GM12878 (cell line): ENCODE results near the gene SEMA5A. TPM values are rescaled to one million over a fixed set of nuclear protein-coding genes. Genes with fewer than 3 reads are reported as not detected.

Experiments
- ATAC-seq: fragments of 200-7000 bp; cut with Tn5 transposase; 3 replicates; pipeline ENCODE4 v1.9.1; 2020; ENCODE audit warnings: mild to moderate bottlenecking, moderate library complexity
- BruUV-seq: library from RNA; stranded (reverse); fragments of 400-500 nt; replicated peaks from 2 replicates; lab custom pipeline; 2021; lab: Mats Ljungman, UMichigan
- CTCF ChIA-PET: fragments of 300-600 bp; sonication (Branson Sonifier 250); formaldehyde crosslinking; extraction: SDS; loops from one replicate; lab custom pipeline; 2021; ENCODE audit warnings: inconsistent platforms; lab: Yijun Ruan, JAX
- POLR2A ChIA-PET: fragments of 350-600 bp; formaldehyde crosslinking; extraction: SDS; loops from one replicate; lab custom pipeline; 2021; ENCODE audit warnings: inconsistent platforms; lab: Charles Lee
- RAD21 ChIA-PET: fragments of 300-600 bp; sonication (Branson Sonifier 250); formaldehyde crosslinking; loops from one replicate; lab custom pipeline; 2023; ENCODE audit warnings: antibody characterized with exemption; ENCODE audit not compliant: unreplicated experiment; lab: Charles Lee
- SMC1A ChIA-PET: fragments of 300-600 bp; sonication (Branson Sonifier 250); formaldehyde crosslinking; loops from one replicate; lab custom pipeline; 2023; ENCODE audit not compliant: unreplicated experiment, uncharacterized antibody; lab: Charles Lee
- DNase-seq: peaks from one replicate; pipeline ENCODE4 v3.0.0-alpha.2; 2011; ENCODE audit warnings: low read depth, low spot score
- FAIRE-seq: peaks from 3 replicates; lab custom pipeline; 2011; peaks lifted over from hg19 to GRCh38; lab: Jason Lieb, UNC
- H2AFZ ChIP-seq: 2 replicates; pipeline ENCODE4 v1.6.0; 2011; ENCODE audit warnings: low read depth, low read length, control low read depth; ENCODE audit not compliant: control insufficient read depth
- H3K27ac ChIP-seq: 2 replicates; pipeline ENCODE4 v1.5.1; 2011; ENCODE audit warnings: control low read depth; ENCODE audit not compliant: control insufficient read depth, insufficient read depth
- H3K27me3 ChIP-seq, 2 experiments: replicated peaks in 1 of 2; 2 replicates each; pipeline versions ENCODE4 v1.6.0 to v1.6.1; 2011; ENCODE audit warnings: low read length in 1 of 2; ENCODE audit not compliant: control insufficient read depth in 2 of 2, insufficient read depth in 2 of 2
- H3K36me3 ChIP-seq, 2 experiments: 2 replicates each; pipeline ENCODE4 v1.5.1; 2011; ENCODE audit warnings: low read length in 1 of 2; ENCODE audit not compliant: control insufficient read depth in 2 of 2, insufficient read depth in 2 of 2
- H3K4me1 ChIP-seq: 2 replicates; pipeline ENCODE4 v1.6.1; 2011; ENCODE audit warnings: mild to moderate bottlenecking, low read length, moderate library complexity, mixed read lengths; ENCODE audit not compliant: control insufficient read depth, insufficient read depth
- H3K4me2 ChIP-seq: 2 replicates; pipeline ENCODE4 v1.6.0; 2011; ENCODE audit warnings: control low read depth; ENCODE audit not compliant: control insufficient read depth, insufficient read depth
- H3K4me3 ChIP-seq: fragments of 200-600 bp; sonication (generic); 2 replicates; pipeline ENCODE4 v1.5.1; 2016
- H3K79me2 ChIP-seq: 2 replicates; pipeline ENCODE4 v1.6.0; 2011; ENCODE audit warnings: low read length; ENCODE audit not compliant: control insufficient read depth, insufficient read depth
- H3K9ac ChIP-seq: 2 replicates; pipeline ENCODE4 v1.8.0; 2011; ENCODE audit warnings: low read length, control low read depth, mixed read lengths; ENCODE audit not compliant: control insufficient read depth, insufficient read depth
- H3K9me3 ChIP-seq: replicated peaks from 3 replicates; pipeline ENCODE4 v1.5.1; 2011; ENCODE audit warnings: mild to moderate bottlenecking, low read length; ENCODE audit not compliant: control insufficient read depth, insufficient read depth
- H4K20me1 ChIP-seq: 2 replicates; pipeline ENCODE4 v1.6.0; 2011; ENCODE audit not compliant: control insufficient read depth, insufficient read depth
- CREB1 ChIP-seq: IDR thresholded peaks from 2 replicates; pipeline ENCODE4 v1.6.1; 2012; ENCODE audit warnings: low read depth, mild to moderate bottlenecking, inconsistent platforms
- KAT2A ChIP-seq: conservative IDR thresholded peaks from 2 replicates; pipeline ENCODE4 v1.6.1; 2011; ENCODE audit warnings: low read depth, low read length; ENCODE audit not compliant: control insufficient read depth
- MYC ChIP-seq: IDR thresholded peaks from 2 replicates; pipeline ENCODE4 v1.6.1; 2011; ENCODE audit warnings: mild to moderate bottlenecking, low read length, moderate library complexity, inconsistent platforms; ENCODE audit not compliant: insufficient read depth, insufficient replicate concordance, insufficient read length, severe bottlenecking
- SPI1 ChIP-seq: IDR thresholded peaks from 2 replicates; pipeline ENCODE4 v1.6.1; 2011; ENCODE audit warnings: low read depth, mild to moderate bottlenecking, low read length, moderate library complexity, borderline replicate concordance; ENCODE audit not compliant: insufficient read depth
- WGBS: methylation state at CpG from one replicate; pipeline ENCODE4 v1.1.6; 2016; ENCODE audit warnings: low lambda C conversion rate; ENCODE audit not compliant: insufficient replicate concordance, insufficient coverage; ENCODE audit errors: missing lambda C conversion rate; 5-methylcytosine and 5-hydroxymethylcytosine counted together
- in situ Hi-C: fragments of 300-500 bp; cut with MboI; formaldehyde crosslinking; loops from 9 replicates; pipeline ENCODE4 v1.14.3; 2018; ENCODE audit warnings: mixed read lengths
- intact Hi-C: fragments of 100-400 bp; cut with micrococcal nuclease; formaldehyde crosslinking; loops from one replicate; pipeline ENCODE4 v1.14.2; 2022; ENCODE audit not compliant: unreplicated experiment
- polyA plus RNA-seq, 11 experiments: library from polyadenylated mRNA; depleted of rRNA in 4 of 11; unstranded in 6 of 11; stranded (reverse) in 5 of 11; fragments of >200 nt; fragmentation: Nextera tagmentation in 4 of 11; fragmentation: Illumina TruSeq in 1 of 11; extraction: Ambion mirVana in 4 of 11; extraction: Trizol in 1 of 11; gene quantifications; 1 replicate in 1 of 11; 2 replicates in 10 of 11; pipeline versions ENCODE4 v1.2.1 to v1.2.3, GENCODE V29; 2011 to 2016; ENCODE audit warnings: inconsistent platforms in 2 of 11, missing spikeins in 2 of 11, low read depth in 1 of 11
- total RNA-seq, 4 experiments: library from RNA; depleted of rRNA in 3 of 4; stranded (reverse); fragments of >200 nt in 3 of 4; fragmentation: Illumina TruSeq in 1 of 4; extraction: Trizol in 1 of 4; gene quantifications; 2 replicates each; pipeline versions ENCODE4 v1.2.1 to v1.2.3, GENCODE V29; 2013 to 2021
- TF ChIP-seq, protein P1 (sequence below): IDR thresholded peaks from 2 replicates; pipeline ENCODE4 v1.6.1; 2011; ENCODE audit warnings: borderline replicate concordance, low read depth, mild to moderate bottlenecking, moderate library complexity, low read length; ENCODE audit not compliant: insufficient read depth, poor library complexity, severe bottlenecking

The SEMA5A gene
- total and polyA plus RNA-seq, 10 of the 15 experiments (the other 5 are each of a cell fraction or from before 2014, with no cell fraction given), result 0.03 to 2.4 (median 0.09) TPM; not detected in 1

DNA sequence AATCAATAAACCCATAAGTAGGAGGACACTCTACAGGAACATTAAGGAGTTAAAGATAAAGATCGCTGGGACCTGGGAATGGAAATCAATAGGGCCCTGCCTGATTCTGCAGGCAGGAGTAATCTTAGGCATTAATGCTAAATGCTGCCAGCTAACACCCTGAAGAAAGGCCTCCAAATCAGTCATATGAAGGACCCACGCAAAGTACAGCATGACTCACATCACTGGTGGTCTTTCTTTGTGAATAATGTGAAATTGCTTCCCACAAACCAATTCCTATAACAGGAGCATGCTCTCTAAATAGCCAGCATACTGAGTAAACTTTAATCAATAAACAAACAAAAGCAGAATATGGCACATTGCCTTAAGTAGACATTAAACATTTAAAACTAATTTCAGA, 172.3 kb downstream of the SEMA5A start:
- Histone ChIP-seq H3K9ac (no peak overlapping the region), H3K79me2 (no peaks in the 10 kb centered on the region), H3K36me3 (no peaks in the 10 kb centered on the region), H3K27ac (no peak overlapping the region), H2AFZ (no peak overlapping the region), H4K20me1 (no peaks in the 10 kb centered on the region), H3K9me3 (no peaks in the 10 kb centered on the region; the same call in 2 of the 3 replicates), H3K27me3 (no peaks in the 10 kb centered on the region), H3K4me3 (no peak overlapping the region), H3K4me2 (no peak overlapping the region), H3K4me1 (no peaks in the 10 kb centered on the region)
- TF ChIP-seq, protein P1, sequence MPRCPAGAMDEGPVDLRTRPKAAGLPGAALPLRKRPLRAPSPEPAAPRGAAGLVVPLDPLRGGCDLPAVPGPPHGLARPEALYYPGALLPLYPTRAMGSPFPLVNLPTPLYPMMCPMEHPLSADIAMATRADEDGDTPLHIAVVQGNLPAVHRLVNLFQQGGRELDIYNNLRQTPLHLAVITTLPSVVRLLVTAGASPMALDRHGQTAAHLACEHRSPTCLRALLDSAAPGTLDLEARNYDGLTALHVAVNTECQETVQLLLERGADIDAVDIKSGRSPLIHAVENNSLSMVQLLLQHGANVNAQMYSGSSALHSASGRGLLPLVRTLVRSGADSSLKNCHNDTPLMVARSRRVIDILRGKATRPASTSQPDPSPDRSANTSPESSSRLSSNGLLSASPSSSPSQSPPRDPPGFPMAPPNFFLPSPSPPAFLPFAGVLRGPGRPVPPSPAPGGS, result peak; percentile 27
- TF ChIP-seq CREB1, result no peak
- no TSS peak for BruUV-seq
- ChIA-PET SMC1A (no interaction called here), RAD21 (no interaction called here), CTCF (interaction anchor here (0.7 kb wide), 1 partner anchor 12 kb away, joined by 3 read pairs; no protein-coding TSS in a partner anchor), POLR2A (no interaction called here)
- ATAC-seq (no peak), DNase-seq (no peak), FAIRE-seq (no peak)
- 71% methylated on average over 2 of the region's 2 CpGs for WGBS
- in situ Hi-C loops, result no loop called here
- intact Hi-C loops, result no loop called here

DNA sequence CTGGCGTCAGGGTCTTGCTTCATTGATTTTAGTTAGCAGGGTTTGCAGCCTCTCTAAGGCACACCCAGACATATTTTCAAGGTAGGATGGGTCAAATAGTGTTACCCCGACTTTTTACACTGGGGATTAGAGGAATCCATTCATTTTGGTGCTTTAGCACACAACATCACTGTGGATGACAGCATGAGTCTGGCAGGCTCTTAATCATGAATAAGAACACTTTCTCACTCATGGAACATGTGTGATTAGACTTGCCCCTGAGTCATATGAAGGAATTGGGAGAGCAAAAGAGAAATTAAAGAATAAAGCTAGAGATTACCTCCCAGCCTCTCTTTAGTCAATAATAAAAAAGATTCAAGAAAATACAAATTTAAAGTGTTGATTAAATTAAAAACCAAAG, 175.6 kb downstream of the SEMA5A start:
- Histone ChIP-seq H4K20me1 (no peaks in the 10 kb centered on the region), H3K27me3 (no peaks in the 10 kb centered on the region), H3K4me3 (no peak overlapping the region), H3K9me3 (peaks cover 2% of the 10 kb centered on the region; the same call in 2 of the 3 replicates), H3K79me2 (no peaks in the 10 kb centered on the region), H3K9ac (no peak overlapping the region), H3K4me2 (no peak overlapping the region), H3K27ac (no peak overlapping the region), H3K36me3 (no peaks in the 10 kb centered on the region), H3K4me1 (no peaks in the 10 kb centered on the region), H2AFZ (no peak overlapping the region)
- RAD21 ChIA-PET, result no interaction called here
- 55% methylated on average over 2 of the region's 2 CpGs for WGBS
- BruUV-seq, result no TSS peak
- in situ Hi-C loops, result no loop called here
- FAIRE-seq (no peak), ATAC-seq (no peak), DNase-seq (no peak)
- TF ChIP-seq KAT2A, result no peak
- no peak for TF ChIP-seq SPI1
- no peak for TF ChIP-seq MYC
- SMC1A ChIA-PET, result no interaction called here
- POLR2A ChIA-PET, result interaction anchor here (0.7 kb wide), 1 partner anchor 10 kb away, joined by 4 read pairs; no protein-coding TSS in a partner anchor
- CTCF ChIA-PET, result no interaction called here
- intact Hi-C loops, result no loop called here
